HEK293 (cell line): Measurements from ENCODE around the gene SHC3.
A peak's percentile ranks its signal among the peaks of the same experiment; 100 is the strongest.

ENCODE experiments used
- CTCF ChIA-PET: fragments of 350-600 bp; formaldehyde crosslinking; extraction: SDS; loops from one replicate; lab custom pipeline; 2021; ENCODE audit warnings: antibody characterized with exemption; lab: Yijun Ruan, JAX
- POLR2A ChIA-PET: fragments of 300-600 bp; formaldehyde crosslinking; extraction: SDS; loops from one replicate; lab custom pipeline; 2020; ENCODE audit warnings: antibody characterized with exemption, inconsistent platforms; lab: Yijun Ruan, JAX
- H3K27ac ChIP-seq: fragments of 200-500 bp; sonication (Bioruptor generic); 2 replicates; pipeline ENCODE4 v1.5.1; 2014; ENCODE audit warnings: low read depth, low read length, control low read depth, inconsistent platforms; ENCODE audit errors: extremely low read depth
- H3K36me3 ChIP-seq, 2 experiments: fragments of 200-500 bp in 1 of 2; sonication (Bioruptor generic) in 1 of 2; 1 replicate in 1 of 2; 2 replicates in 1 of 2; pipeline ENCODE4 v1.5.1; 2014 to 2017; ENCODE audit warnings: inconsistent platforms in 2 of 2, low read length in 2 of 2; ENCODE audit not compliant: control insufficient read depth in 2 of 2, insufficient read depth in 1 of 2
- H3K4me1 ChIP-seq: fragments of 200-500 bp; sonication (Bioruptor generic); 2 replicates; pipeline ENCODE4 v1.5.1; 2014; ENCODE audit warnings: mild to moderate bottlenecking, low read length, inconsistent platforms; ENCODE audit not compliant: control insufficient read depth, insufficient read depth
- H3K4me3 ChIP-seq: 2 replicates; pipeline ENCODE4 v1.5.1; 2011; ENCODE audit warnings: low read depth, mild to moderate bottlenecking, control low read depth, low read length, moderate library complexity
- H3K9me3 ChIP-seq: fragments of 200-500 bp; sonication (Bioruptor generic); 2 replicates; pipeline ENCODE4 v1.5.1; 2014; ENCODE audit warnings: low read depth, low read length, inconsistent platforms; ENCODE audit not compliant: control insufficient read depth, insufficient read depth
- EGR2 ChIP-seq: fragments of 450-650 bp; formaldehyde crosslinking; IDR thresholded peaks from 2 replicates; pipeline ENCODE4 v1.5.1; 2016; ENCODE audit warnings: low read depth, missing biosample characterization, missing genetic modification characterization
- TCF7L2 ChIP-seq: IDR thresholded peaks from 2 replicates; pipeline ENCODE4 v1.6.1; 2011; ENCODE audit warnings: low read depth, mild to moderate bottlenecking, inconsistent platforms, low read length, moderate library complexity, borderline replicate concordance
- YY1 ChIP-seq: fragments of 450-650 bp; formaldehyde crosslinking; IDR thresholded peaks from 2 replicates; pipeline ENCODE4 v1.5.1; 2018; ENCODE audit warnings: missing biosample characterization, missing genetic modification characterization
- ZFHX2 ChIP-seq: fragments of 450-650 bp; formaldehyde crosslinking; conservative IDR thresholded peaks from 2 replicates; pipeline ENCODE4 v1.5.1; 2016; ENCODE audit warnings: missing biosample characterization, missing genetic modification characterization
- ZNF121 ChIP-seq: fragments of 450-650 bp; formaldehyde crosslinking; IDR thresholded peaks from 2 replicates; pipeline ENCODE4 v1.5.1; 2016; ENCODE audit warnings: missing biosample characterization, missing genetic modification characterization
- ZNF133 ChIP-seq: fragments of 450-650 bp; formaldehyde crosslinking; IDR thresholded peaks from 2 replicates; pipeline ENCODE4 v1.5.1; 2016; ENCODE audit warnings: missing biosample characterization, missing genetic modification characterization
- ZNF433 ChIP-seq: fragments of 450-650 bp; formaldehyde crosslinking; IDR thresholded peaks from 2 replicates; pipeline ENCODE4 v1.5.1; 2016; ENCODE audit warnings: missing biosample characterization, missing genetic modification characterization, low read depth
- ZNF510 ChIP-seq: fragments of 450-650 bp; formaldehyde crosslinking; IDR thresholded peaks from 2 replicates; pipeline ENCODE4 v1.5.1; 2018; ENCODE audit warnings: mild to moderate bottlenecking, missing genetic modification characterization, missing biosample characterization; ENCODE audit not compliant: insufficient replicate concordance
- ZNF623 ChIP-seq: fragments of 450-650 bp; formaldehyde crosslinking; IDR thresholded peaks from 2 replicates; pipeline ENCODE4 v1.5.1; 2016; ENCODE audit warnings: missing biosample characterization, missing genetic modification characterization
- ZNF670 ChIP-seq: fragments of 450-650 bp; formaldehyde crosslinking; IDR thresholded peaks from 2 replicates; pipeline ENCODE4 v1.5.1; 2016; ENCODE audit warnings: missing biosample characterization, missing genetic modification characterization, low read depth
- ZNF830 ChIP-seq: fragments of 450-650 bp; IDR thresholded peaks from 2 replicates; pipeline ENCODE4 v1.5.0; 2018; ENCODE audit warnings: missing biosample characterization, missing genetic modification characterization, low read depth, mild to moderate bottlenecking, moderate library complexity
- TF ChIP-seq, protein P1 (sequence below): fragments of 450-650 bp; formaldehyde crosslinking; IDR thresholded peaks from 2 replicates; pipeline ENCODE4 v1.5.1; 2016; ENCODE audit warnings: missing biosample characterization, missing genetic modification characterization, low read depth
- TF ChIP-seq, protein P2 (sequence below): fragments of 450-650 bp; formaldehyde crosslinking; IDR thresholded peaks from 2 replicates; pipeline ENCODE4 v1.5.1; 2017; ENCODE audit warnings: missing biosample characterization, missing genetic modification characterization
- TF ChIP-seq, protein P3 (sequence below): fragments of 450-650 bp; formaldehyde crosslinking; IDR thresholded peaks from 2 replicates; pipeline ENCODE4 v1.5.1; 2016; ENCODE audit warnings: missing biosample characterization, missing genetic modification characterization, borderline replicate concordance
- TF ChIP-seq, protein P4 (sequence below): fragments of 450-650 bp; formaldehyde crosslinking; IDR thresholded peaks from 2 replicates; pipeline ENCODE4 v1.5.1; 2016; ENCODE audit warnings: missing biosample characterization, missing genetic modification characterization

Gene SHC3

DNA sequence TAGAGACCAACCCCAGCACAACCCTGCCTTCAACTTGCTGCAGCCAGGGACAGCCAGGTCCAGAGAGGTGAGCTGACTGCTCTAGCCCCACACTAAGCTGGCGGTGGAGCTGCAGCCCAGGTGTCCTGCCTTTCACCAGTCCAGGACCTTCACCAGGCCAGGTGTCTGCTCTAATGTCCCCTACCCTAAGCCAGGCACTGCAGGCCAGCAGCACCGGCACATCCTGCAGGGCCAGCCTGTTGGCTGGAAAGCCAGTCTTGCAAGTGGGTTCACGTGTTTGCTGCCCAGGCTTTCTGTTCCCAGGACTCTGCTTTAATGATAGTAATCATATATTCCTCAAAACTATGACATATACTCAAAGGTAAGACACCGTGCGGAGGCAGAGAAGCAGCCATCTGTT is 5.5 kb downstream of the SHC3 start (continued):
- TF ChIP-seq, protein P1, sequence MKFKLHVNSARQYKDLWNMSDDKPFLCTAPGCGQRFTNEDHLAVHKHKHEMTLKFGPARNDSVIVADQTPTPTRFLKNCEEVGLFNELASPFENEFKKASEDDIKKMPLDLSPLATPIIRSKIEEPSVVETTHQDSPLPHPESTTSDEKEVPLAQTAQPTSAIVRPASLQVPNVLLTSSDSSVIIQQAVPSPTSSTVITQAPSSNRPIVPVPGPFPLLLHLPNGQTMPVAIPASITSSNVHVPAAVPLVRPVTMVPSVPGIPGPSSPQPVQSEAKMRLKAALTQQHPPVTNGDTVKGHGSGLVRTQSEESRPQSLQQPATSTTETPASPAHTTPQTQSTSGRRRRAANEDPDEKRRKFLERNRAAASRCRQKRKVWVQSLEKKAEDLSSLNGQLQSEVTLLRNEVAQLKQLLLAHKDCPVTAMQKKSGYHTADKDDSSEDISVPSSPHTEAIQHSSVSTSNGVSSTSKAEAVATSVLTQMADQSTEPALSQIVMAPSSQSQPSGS, result no peak
- TF ChIP-seq, all 188 proteins: peak for 0

DNA sequence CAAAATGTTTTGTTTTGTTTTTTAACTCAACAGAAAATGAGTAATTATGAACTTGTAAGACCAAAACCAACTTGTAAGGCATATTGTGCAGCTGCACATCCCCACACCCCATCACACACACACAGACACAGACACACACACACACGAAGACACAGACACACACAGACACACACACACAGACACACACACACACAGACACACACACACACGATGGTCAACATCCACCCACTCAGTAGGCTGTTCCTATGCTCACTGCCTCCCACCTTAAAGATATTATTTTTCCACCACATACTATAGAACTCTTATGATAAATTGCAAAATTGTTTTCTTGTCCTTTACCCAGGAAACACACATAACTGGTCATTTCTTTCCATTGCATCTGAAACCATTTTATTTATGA is 6.2 kb downstream of the SHC3 start:
- Histone ChIP-seq H3K36me3 (no peaks in the 10 kb centered on the region), H3K4me3 (no peak overlapping the region), H3K27ac (no peak overlapping the region), H3K4me1 (no peaks in the 10 kb centered on the region), H3K9me3 (no peaks in the 10 kb centered on the region)
- TF ChIP-seq, protein P2, sequence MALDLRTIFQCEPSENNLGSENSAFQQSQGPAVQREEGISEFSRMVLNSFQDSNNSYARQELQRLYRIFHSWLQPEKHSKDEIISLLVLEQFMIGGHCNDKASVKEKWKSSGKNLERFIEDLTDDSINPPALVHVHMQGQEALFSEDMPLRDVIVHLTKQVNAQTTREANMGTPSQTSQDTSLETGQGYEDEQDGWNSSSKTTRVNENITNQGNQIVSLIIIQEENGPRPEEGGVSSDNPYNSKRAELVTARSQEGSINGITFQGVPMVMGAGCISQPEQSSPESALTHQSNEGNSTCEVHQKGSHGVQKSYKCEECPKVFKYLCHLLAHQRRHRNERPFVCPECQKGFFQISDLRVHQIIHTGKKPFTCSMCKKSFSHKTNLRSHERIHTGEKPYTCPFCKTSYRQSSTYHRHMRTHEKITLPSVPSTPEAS, result peak; percentile 85
- TF ChIP-seq ZNF623 (tag by site-specific recombination) (no peak), EGR2 (tag by site-specific recombination) (peak; percentile 61), ZFHX2 (tag by site-specific recombination) (peak; percentile 56), YY1 (tag by site-specific recombination) (no peak), ZNF133 (tag by site-specific recombination) (no peak), ZNF121 (no peak), ZNF510 (tag by site-specific recombination) (no peak), ZNF670 (tag by site-specific recombination) (no peak)
- TF ChIP-seq, protein P3, sequence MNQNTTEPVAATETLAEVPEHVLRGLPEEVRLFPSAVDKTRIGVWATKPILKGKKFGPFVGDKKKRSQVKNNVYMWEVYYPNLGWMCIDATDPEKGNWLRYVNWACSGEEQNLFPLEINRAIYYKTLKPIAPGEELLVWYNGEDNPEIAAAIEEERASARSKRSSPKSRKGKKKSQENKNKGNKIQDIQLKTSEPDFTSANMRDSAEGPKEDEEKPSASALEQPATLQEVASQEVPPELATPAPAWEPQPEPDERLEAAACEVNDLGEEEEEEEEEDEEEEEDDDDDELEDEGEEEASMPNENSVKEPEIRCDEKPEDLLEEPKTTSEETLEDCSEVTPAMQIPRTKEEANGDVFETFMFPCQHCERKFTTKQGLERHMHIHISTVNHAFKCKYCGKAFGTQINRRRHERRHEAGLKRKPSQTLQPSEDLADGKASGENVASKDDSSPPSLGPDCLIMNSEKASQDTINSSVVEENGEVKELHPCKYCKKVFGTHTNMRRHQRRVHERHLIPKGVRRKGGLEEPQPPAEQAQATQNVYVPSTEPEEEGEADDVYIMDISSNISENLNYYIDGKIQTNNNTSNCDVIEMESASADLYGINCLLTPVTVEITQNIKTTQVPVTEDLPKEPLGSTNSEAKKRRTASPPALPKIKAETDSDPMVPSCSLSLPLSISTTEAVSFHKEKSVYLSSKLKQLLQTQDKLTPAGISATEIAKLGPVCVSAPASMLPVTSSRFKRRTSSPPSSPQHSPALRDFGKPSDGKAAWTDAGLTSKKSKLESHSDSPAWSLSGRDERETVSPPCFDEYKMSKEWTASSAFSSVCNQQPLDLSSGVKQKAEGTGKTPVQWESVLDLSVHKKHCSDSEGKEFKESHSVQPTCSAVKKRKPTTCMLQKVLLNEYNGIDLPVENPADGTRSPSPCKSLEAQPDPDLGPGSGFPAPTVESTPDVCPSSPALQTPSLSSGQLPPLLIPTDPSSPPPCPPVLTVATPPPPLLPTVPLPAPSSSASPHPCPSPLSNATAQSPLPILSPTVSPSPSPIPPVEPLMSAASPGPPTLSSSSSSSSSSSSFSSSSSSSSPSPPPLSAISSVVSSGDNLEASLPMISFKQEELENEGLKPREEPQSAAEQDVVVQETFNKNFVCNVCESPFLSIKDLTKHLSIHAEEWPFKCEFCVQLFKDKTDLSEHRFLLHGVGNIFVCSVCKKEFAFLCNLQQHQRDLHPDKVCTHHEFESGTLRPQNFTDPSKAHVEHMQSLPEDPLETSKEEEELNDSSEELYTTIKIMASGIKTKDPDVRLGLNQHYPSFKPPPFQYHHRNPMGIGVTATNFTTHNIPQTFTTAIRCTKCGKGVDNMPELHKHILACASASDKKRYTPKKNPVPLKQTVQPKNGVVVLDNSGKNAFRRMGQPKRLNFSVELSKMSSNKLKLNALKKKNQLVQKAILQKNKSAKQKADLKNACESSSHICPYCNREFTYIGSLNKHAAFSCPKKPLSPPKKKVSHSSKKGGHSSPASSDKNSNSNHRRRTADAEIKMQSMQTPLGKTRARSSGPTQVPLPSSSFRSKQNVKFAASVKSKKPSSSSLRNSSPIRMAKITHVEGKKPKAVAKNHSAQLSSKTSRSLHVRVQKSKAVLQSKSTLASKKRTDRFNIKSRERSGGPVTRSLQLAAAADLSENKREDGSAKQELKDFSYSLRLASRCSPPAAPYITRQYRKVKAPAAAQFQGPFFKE (tag by site-specific recombination), result no peak
- ChIA-PET CTCF (no interaction called here), POLR2A (no interaction called here)

DNA sequence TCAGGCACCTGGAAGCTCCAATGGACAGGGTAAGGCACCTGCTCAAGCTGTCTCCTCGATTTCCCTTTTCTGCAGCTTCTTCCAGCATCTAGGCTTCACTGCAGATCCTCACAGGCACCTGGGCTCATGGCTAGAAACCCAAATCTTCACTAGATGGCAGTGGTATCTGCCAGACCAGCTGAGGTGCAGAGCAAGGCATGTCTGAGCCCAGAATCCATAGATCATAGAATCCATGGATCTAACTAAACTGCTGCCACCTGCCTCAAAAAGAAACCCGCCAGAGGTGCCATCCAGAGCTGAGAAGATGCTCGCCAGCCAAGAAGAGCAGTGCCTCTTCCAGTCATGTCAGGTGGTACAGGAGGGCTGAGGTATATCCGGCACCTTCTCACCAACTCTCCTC is 6.9 kb downstream of the SHC3 start:
- H3K9me3 ChIP-seq, result no peaks in the 10 kb centered on the region
- H3K36me3 ChIP-seq, result no peaks in the 10 kb centered on the region
- H3K27ac ChIP-seq, result no peak overlapping the region
- POLR2A ChIA-PET, result no interaction called here
- no peak overlapping the region for H3K4me3 ChIP-seq
- CTCF ChIA-PET, result interaction anchor here (0.6 kb wide), 1 partner anchor 101 kb away, joined by 3 read pairs; no protein-coding TSS in a partner anchor
- H3K4me1 ChIP-seq, result no peaks in the 10 kb centered on the region
- no peak for TF ChIP-seq ZNF433 (tag by site-specific recombination)
- TF ChIP-seq ZNF830, result no peak
- TF ChIP-seq TCF7L2, result no peak
- TF ChIP-seq, protein P4, sequence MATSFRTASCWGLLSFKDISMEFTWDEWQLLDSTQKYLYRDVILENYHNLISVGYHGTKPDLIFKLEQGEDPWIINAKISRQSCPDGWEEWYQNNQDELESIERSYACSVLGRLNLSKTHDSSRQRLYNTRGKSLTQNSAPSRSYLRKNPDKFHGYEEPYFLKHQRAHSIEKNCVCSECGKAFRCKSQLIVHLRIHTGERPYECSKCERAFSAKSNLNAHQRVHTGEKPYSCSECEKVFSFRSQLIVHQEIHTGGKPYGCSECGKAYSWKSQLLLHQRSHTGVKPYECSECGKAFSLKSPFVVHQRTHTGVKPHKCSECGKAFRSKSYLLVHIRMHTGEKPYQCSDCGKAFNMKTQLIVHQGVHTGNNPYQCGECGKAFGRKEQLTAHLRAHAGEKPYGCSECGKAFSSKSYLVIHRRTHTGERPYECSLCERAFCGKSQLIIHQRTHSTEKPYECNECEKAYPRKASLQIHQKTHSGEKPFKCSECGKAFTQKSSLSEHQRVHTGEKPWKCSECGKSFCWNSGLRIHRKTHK (tag by site-specific recombination), result no peak
- TF ChIP-seq, protein P3 (tag by site-specific recombination), result no peak
